ENCODE data around the gene MAP4K4. TPM values are rescaled to one million over a fixed set of nuclear protein-coding genes. Genes with fewer than 3 reads are reported as not detected.

Gene MAP4K4
- total and polyA plus RNA-seq, 8 donors, result 9.6 to 71.6 (median 23.8) TPM

DNA sequence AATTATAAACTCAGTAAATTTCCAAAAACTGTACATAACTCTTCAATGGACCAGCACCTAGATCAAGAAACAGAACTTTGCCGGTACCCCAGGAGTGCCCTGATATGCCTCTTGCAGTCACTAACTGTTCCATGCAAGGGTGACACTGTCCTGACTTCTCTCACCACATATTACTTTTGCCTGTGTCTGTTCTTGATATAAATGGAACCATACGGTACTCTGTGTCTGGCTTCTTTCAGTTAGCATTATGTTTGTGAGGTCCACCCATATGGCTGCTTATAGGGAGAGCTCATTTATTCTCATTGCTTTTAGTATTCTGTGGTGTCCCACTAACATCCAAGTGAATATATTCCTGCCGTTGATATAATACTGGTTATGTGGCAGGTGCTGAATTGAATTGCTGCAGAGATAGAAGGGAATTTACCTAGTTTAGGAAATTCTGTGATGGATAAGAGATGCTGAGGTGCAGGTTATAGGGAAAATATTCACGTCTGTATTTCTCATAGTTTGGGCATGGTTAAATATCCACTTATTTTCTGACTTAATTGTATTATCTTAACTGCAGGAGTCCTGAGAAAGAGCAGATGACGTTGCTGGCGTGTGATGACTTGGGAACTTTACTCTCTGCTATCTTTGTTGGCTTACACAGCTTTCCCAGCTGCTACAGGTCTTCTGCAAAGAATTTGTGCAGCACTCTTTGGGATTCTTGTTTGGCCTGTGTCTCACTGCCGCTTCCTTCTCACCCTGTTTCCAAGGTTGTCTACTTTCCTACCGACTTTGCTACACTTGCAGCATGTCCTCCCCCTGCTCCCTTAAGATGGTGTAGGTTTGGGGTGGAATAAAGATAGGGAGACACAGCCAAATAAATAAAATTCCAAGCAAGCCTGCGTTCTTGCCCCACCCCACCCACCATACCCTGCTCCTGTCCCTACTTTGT is 107.9 kb downstream of the MAP4K4 start:
- TF ChIP-seq POLR2AphosphoS5 (IDR thresholded peaks at IDR 0.05) (no peak), POLR2A (IDR thresholded peaks at IDR 0.05) (no peak), CTCF (IDR thresholded peaks at IDR 0.05) (no peak), EP300 (IDR thresholded peaks at IDR 0.05) (no peak)

DNA sequence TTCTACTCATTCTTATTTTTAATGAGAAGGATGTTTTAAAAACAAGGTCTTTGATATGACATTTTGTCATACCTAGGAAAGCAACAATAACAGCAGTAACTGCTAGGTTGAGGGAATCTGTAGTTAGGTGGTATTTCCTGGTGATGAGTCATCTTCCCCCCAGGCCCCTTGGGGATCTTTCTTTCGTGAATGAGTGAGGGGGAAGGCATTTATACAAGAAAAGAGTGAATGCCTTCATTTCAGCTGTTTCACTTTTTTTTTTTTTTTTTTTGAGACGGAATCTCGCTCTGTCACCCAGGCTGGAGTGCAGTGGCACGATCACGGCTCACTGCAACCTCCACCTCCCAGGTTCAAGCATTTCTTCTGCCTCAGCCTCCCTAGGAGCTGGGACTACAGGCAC is 108.6 kb downstream of the MAP4K4 start:
- Histone ChIP-seq H3K9me3 (no peaks in the 10 kb centered on the region), H3K36me3 (no peaks in the 10 kb centered on the region), H3K4me3 (no peak overlapping the region), H3K27me3 (no peaks in the 10 kb centered on the region), H3K4me1 (peaks cover 19 to 72% (median 46%) of the 10 kb centered on the region in 4 donors), H3K27ac (peak overlapping the region in 3 of 5 donors; percentile 20 to 64 (median 36))
- intact Hi-C loops (cut with DNase I; ENCODE audit: low total_unique reads), result no loop called here
- peak in 1 of 2 donors; percentile 47 for DNase-seq
- 64 to 82% (median 76%) methylated on average over 4 to 5 of the region's 5 CpGs for WGBS, 5 donors
- TF ChIP-seq POLR2AphosphoS5 (IDR thresholded peaks at IDR 0.05), result no peak
- TF ChIP-seq CTCF (IDR thresholded peaks at IDR 0.05), result no peak
- TF ChIP-seq EP300 (IDR thresholded peaks at IDR 0.05), result no peak

More for the DNA sequence above, 107.9 kb downstream of the MAP4K4 start:
- DNase-seq, result peak in 1 of 2 donors; percentile 60
- Histone ChIP-seq H3K27ac (peak overlapping the region in 1 of 5 donors; percentile 36), H3K27me3 (no peaks in the 10 kb centered on the region), H3K4me3 (no peak overlapping the region), H3K4me1 (peaks cover 19 to 72% (median 46%) of the 10 kb centered on the region in 4 donors), H3K9me3 (no peaks in the 10 kb centered on the region), H3K36me3 (no peaks in the 10 kb centered on the region)
- WGBS, 5 donors, result 59 to 68% (median 65%) methylated on average over 9 of the region's 9 CpGs
- intact Hi-C loops (cut with DNase I; ENCODE audit: low total_unique reads), result no loop called here

GRCh38 chr2:101806701-101807100 is 109.2 kb downstream of the MAP4K4 start:
- Histone ChIP-seq H3K27me3 (no peaks in the 10 kb centered on the region), H3K27ac (peak overlapping the region in 3 of 5 donors; percentile 20 to 64 (median 36)), H3K4me3 (no peak overlapping the region), H3K36me3 (no peaks in the 10 kb centered on the region), H3K4me1 (peaks cover 18 to 71% (median 47%) of the 10 kb centered on the region in 4 donors), H3K9me3 (no peaks in the 10 kb centered on the region)
- no peak for DNase-seq
- WGBS, 5 donors, result 57 to 71% (median 66%) methylated on average over 4 of the region's 4 CpGs
- no peak for TF ChIP-seq EP300 (IDR thresholded peaks at IDR 0.05)
- TF ChIP-seq CTCF (IDR thresholded peaks at IDR 0.05), result no peak
- TF ChIP-seq POLR2A (IDR thresholded peaks at IDR 0.05), result no peak
- TF ChIP-seq POLR2AphosphoS5 (IDR thresholded peaks at IDR 0.05), result no peak
- intact Hi-C loops (cut with DNase I; ENCODE audit: low total_unique reads), result no loop called here

GRCh38 chr2:101807242-101807641 is 109.7 kb downstream of the MAP4K4 start:
- H3K4me1 ChIP-seq, result peaks cover 13 to 73% (median 47%) of the 10 kb centered on the region in 4 donors

More at GRCh38 chr2:101807242-101807641, 109.7 kb downstream of the MAP4K4 start:
- Histone ChIP-seq H3K27ac (peak overlapping the region in 1 of 5 donors; percentile 36), H3K9me3 (no peaks in the 10 kb centered on the region), H3K27me3 (no peaks in the 10 kb centered on the region), H3K36me3 (no peaks in the 10 kb centered on the region), H3K4me3 (no peak overlapping the region)
- TF ChIP-seq CTCF (IDR thresholded peaks at IDR 0.05) (no peak), EP300 (IDR thresholded peaks at IDR 0.05) (no peak), POLR2AphosphoS5 (IDR thresholded peaks at IDR 0.05) (no peak), POLR2A (IDR thresholded peaks at IDR 0.05) (no peak)
- DNase-seq, result no peak
- intact Hi-C loops (cut with DNase I; ENCODE audit: low total_unique reads), result no loop called here
- WGBS, 5 donors, result 91 to 98% (median 96%) methylated on average over 2 of the region's 2 CpGs

Data from stomach (tissue), 9 donors.